SK-MEL-5 (cell line): Measurements from ENCODE around the gene AGAP1. TPM values are rescaled to one million over a fixed set of nuclear protein-coding genes. Genes with fewer than 3 reads are reported as not detected.

Experiments
- DNase-seq: peaks from one replicate; pipeline ENCODE4 v3.0.0-alpha.2; 2016; ENCODE audit warnings: low read depth, low spot score
- in situ Hi-C: cut with HindIII; loops from 2 replicates; pipeline ENCODE4 v1.10.0; 2016; ENCODE audit warnings: low sequenced_read_pairs, high pct_unique_total_duplicates, low pct_unique_long_range_greater_than_20kb
- total RNA-seq: library from RNA; depleted of rRNA; stranded (reverse); fragments of >200 nt; shearing (Covaris generic); gene quantifications from 2 replicates; pipeline ENCODE4 v1.2.3, GENCODE V29; 2014

AGAP1 gene
- total RNA-seq, 1 experiment from 2014 or later, result 16.4 TPM

- no peak for DNase-seq
- in situ Hi-C loops, result no loop called here
Observed at GRCh38 chr2:235569837-235570236, 76.0 kb downstream of the AGAP1 start.

- in situ Hi-C loops, result no loop called here
- no peak for DNase-seq
Observed at GRCh38 chr2:235570256-235570655, 76.4 kb downstream of the AGAP1 start.

- no peak for DNase-seq
- in situ Hi-C loops, result no loop called here
Observed at GRCh38 chr2:235570966-235571692, 77.3 kb downstream of the AGAP1 start.

- DNase-seq, result no peak
- in situ Hi-C loops, result no loop called here
Observed at GRCh38 chr2:235572592-235572991, 78.7 kb downstream of the AGAP1 start.

- in situ Hi-C loops, result no loop called here
Observed at GRCh38 chr2:235573331-235574221, 79.7 kb downstream of the AGAP1 start.

GRCh38 chr2:235575431-235575830 is 81.6 kb downstream of the AGAP1 start:
- no peak for DNase-seq
- in situ Hi-C loops, result no loop called here

More at GRCh38 chr2:235573331-235574221, 79.7 kb downstream of the AGAP1 start:
- DNase-seq, result no peak

- no peak for DNase-seq
- in situ Hi-C loops, result no loop called here
Observed at GRCh38 chr2:235575904-235576303, 82.1 kb downstream of the AGAP1 start.

- in situ Hi-C loops, result no loop called here
- DNase-seq, result no peak
Observed at GRCh38 chr2:235576337-235576910, 82.6 kb downstream of the AGAP1 start.

GRCh38 chr2:235577404-235578330 is 83.8 kb downstream of the AGAP1 start:
- DNase-seq, result peak; percentile 99
- in situ Hi-C loops, result no loop called here

- no peak for DNase-seq
- in situ Hi-C loops, result no loop called here
Observed at GRCh38 chr2:235579128-235579527, 85.3 kb downstream of the AGAP1 start.

GRCh38 chr2:235580426-235581157 is 86.7 kb downstream of the AGAP1 start:
- peak; percentile 92 for DNase-seq
- in situ Hi-C loops, result no loop called here

- in situ Hi-C loops, result no loop called here
- DNase-seq, result no peak
Observed at GRCh38 chr2:235582081-235582686, 88.3 kb downstream of the AGAP1 start.

GRCh38 chr2:235582729-235583128 is 88.9 kb downstream of the AGAP1 start:
- in situ Hi-C loops, result no loop called here
- no peak for DNase-seq

- DNase-seq, result no peak
- in situ Hi-C loops, result no loop called here
Observed at GRCh38 chr2:235583144-235583543, 89.3 kb downstream of the AGAP1 start.

GRCh38 chr2:235583925-235584637 is 90.2 kb downstream of the AGAP1 start:
- in situ Hi-C loops, result no loop called here
- no peak for DNase-seq

- no peak for DNase-seq
- in situ Hi-C loops, result no loop called here
Observed at GRCh38 chr2:235584638-235585007, 90.8 kb downstream of the AGAP1 start.
